ENCODE results near the gene GALNT2. TPM values are rescaled to one million over a fixed set of nuclear protein-coding genes. Genes with fewer than 3 reads are reported as not detected.

The GALNT2 gene
- total RNA-seq, 1 donor from 2014 or later: 36.0 TPM

DNA sequence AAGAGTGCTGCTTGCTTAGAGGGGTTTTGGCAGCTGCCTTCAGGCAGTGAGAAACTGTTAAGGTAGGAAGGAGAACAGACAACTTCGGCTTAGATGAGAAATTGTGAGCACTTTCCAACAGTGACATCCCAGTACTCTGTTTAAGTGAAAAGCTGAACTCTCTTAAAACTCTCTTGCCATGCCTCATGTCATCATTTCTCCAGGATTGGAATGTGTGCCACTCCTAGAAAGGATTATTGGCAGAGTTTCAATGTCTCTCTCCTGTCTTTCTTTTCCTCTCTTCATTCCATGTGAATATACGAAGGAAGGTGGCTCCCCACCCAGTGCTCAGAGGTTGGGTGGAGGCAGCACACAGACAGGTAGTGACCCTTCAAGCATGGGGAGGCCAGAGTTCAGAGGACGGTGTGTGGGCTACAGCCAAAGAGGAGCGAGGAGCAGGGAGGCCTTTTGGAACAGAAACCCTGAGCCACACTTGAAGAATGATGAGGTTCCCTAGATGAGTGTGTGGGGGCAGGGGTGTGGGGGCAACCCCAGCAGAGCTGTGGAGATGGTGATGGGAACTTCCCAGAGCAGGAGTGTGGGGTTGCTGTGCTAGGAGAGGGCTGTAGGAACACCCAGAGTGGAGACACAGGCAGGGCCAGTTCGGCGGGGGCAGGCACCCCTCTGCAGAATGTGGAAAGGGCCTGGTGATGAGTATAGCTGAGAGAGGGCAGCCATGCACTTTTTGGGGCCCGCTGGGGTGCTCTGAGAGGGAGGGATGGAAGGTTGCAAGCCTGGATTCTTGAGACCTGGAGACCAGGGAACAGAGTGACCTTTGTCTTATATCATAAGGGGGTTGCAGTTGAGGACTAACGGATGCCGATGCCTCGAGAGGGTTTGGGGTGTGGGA is 58.8 kb downstream of the GALNT2 start:
- Histone ChIP-seq H3K27ac (ENCODE audit: low read depth, low read length) (no peak overlapping the region), H3K4me1 (ENCODE audit: control insufficient read depth in 3 of 3, insufficient read depth in 3 of 3, low read length in 3 of 3) (peaks cover 35 to 72% (median 42%) of the 10 kb centered on the region in 3 donors), H3K27me3 (ENCODE audit: control insufficient read depth in 3 of 3, insufficient read depth in 3 of 3, low read length in 3 of 3) (no peaks in the 10 kb centered on the region), H3K9ac (ENCODE audit: low read depth in 1 of 3, low read length in 3 of 3) (no peak overlapping the region), H3K4me3 (ENCODE audit: low read length in 3 of 3) (no peak overlapping the region), H3K36me3 (ENCODE audit: control insufficient read depth in 3 of 3, insufficient read depth in 3 of 3, low read length in 3 of 3) (no peaks in the 10 kb centered on the region), H3K9me3 (ENCODE audit: control insufficient read depth in 3 of 3, low read length in 3 of 3) (no peaks in the 10 kb centered on the region)

DNA sequence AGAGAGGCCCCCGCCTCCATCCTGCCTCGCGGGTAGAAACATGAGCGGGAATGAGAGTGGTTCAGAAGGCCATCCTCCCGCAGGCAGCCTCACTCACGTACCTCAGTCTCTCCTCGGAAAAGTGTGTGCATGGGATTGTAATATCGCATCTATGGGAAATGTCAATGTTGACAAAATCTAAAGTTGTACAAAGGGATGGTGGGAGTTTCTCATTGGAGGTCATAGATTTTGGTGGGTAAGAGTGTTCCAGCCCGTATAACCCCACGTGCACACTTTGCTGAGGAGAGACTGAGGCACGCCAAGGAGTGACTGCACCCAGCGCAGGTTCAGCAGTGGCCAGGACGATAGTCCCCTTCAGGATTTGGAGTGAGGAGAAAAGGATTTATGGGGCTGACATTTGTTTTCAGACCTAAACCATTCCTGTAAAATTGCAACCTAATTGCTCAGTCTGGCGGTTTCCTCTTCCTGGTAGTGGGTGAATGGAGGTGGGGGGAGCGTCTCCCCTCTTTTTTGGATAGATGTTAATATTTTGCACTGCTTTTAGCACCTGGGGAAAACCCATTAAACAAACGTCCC is 59.6 kb downstream of the GALNT2 start:
- H3K9ac ChIP-seq (ENCODE audit: low read depth in 1 of 3, low read length in 3 of 3): no peak overlapping the region
- peaks cover 35 to 68% (median 42%) of the 10 kb centered on the region in 3 donors for H3K4me1 ChIP-seq (ENCODE audit: control insufficient read depth in 3 of 3, insufficient read depth in 3 of 3, low read length in 3 of 3)
- H3K9me3 ChIP-seq (ENCODE audit: control insufficient read depth in 3 of 3, low read length in 3 of 3): no peaks in the 10 kb centered on the region
- no peak overlapping the region for H3K27ac ChIP-seq (ENCODE audit: low read depth, low read length)
- H3K4me3 ChIP-seq (ENCODE audit: low read length in 3 of 3): no peak overlapping the region
- H3K36me3 ChIP-seq (ENCODE audit: control insufficient read depth in 3 of 3, insufficient read depth in 3 of 3, low read length in 3 of 3): no peaks in the 10 kb centered on the region
- no peaks in the 10 kb centered on the region for H3K27me3 ChIP-seq (ENCODE audit: control insufficient read depth in 3 of 3, insufficient read depth in 3 of 3, low read length in 3 of 3)

DNA sequence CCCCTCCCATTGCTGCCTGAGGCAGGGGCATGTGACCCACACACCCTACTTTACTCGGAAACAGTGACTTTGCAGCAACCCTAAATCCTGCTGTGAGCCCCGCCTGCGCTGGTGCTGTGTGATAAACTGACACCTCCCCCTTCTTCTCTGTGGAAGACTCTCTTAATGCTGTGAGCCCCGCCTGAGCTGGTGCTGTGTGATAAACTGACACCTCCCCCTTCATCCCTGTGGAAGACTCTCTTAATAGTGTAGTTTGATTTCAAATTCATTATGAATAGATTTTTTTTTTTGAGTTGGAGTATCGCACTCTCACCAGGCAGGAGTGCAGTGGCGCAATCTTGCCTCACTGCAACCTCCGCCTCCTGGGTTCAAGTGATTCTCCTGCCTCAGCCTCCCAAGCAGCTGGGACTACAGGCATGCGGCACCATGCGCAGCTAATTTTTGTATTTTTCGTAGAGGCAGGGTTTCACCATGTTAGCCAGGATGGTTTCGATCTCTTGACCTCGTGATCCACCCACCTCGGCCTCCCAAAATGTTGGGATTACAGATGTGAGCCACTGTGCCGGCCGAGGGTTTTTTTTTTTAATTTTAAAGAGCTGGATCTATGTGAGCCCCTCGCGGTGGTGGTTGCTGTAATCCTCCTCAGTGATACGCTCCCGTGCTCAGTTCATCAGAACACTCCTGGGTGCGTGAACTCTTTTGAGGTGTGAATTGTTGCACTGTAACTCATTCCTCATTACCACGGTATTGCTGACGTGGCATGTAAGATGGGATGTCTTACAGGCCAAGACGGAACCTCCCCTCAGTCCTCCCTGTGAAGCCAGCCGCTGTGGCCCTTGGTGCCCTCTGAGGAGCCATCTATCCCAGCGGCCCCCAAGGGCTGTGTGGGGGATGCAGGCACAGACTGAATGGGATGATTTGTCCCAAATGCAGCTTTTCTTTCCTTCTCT is 60.3 kb downstream of the GALNT2 start:
- no peak overlapping the region for H3K9ac ChIP-seq (ENCODE audit: low read depth in 1 of 3, low read length in 3 of 3)
- H3K36me3 ChIP-seq (ENCODE audit: control insufficient read depth in 3 of 3, insufficient read depth in 3 of 3, low read length in 3 of 3): no peaks in the 10 kb centered on the region
- no peak overlapping the region for H3K4me3 ChIP-seq (ENCODE audit: low read length in 3 of 3)
- H3K4me1 ChIP-seq (ENCODE audit: control insufficient read depth in 3 of 3, insufficient read depth in 3 of 3, low read length in 3 of 3): peaks cover 29 to 68% (median 40%) of the 10 kb centered on the region in 3 donors
- H3K27me3 ChIP-seq (ENCODE audit: control insufficient read depth in 3 of 3, insufficient read depth in 3 of 3, low read length in 3 of 3): no peaks in the 10 kb centered on the region
- no peaks in the 10 kb centered on the region for H3K9me3 ChIP-seq (ENCODE audit: control insufficient read depth in 3 of 3, low read length in 3 of 3)
- no peak overlapping the region for H3K27ac ChIP-seq (ENCODE audit: low read depth, low read length)

DNA sequence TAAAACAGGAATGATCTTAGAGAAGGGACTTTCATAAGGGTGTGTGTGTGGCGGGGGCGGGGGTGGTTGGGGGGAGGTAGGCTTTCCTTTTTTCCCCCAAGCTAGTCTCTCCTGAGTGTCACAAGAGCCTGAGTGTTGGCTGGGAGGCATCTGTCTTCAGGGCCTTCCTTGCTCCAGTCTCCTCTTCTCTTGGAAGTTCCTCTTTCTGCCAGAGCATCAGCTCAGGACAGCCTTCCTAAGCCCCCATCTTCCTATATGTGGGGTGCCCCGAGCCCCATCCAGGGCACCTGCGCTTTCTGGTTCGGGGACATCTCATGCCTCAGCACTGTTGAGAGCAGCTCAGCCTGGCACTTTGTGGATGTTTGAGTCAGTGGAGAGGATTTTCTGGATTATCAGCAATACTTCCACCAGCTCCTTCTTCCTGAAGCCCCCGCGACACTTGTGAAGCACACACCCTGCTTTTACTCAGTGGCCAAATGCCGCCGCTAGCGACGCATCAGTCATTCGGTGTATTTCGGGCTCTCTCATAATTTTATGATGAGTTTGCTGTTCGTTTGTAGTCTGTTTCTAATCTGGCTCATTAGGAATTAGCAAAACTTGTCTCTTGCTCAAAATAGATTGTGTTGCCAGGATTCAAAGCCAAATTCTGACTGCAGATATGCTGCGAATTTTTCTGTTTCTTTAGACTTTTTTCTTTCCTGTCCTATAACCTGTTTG is 61.7 kb downstream of the GALNT2 start:
- Histone ChIP-seq H3K4me3 (ENCODE audit: low read length in 3 of 3) (no peak overlapping the region), H3K9me3 (ENCODE audit: control insufficient read depth in 3 of 3, low read length in 3 of 3) (no peaks in the 10 kb centered on the region), H3K9ac (ENCODE audit: low read depth in 1 of 3, low read length in 3 of 3) (no peak overlapping the region), H3K27me3 (ENCODE audit: control insufficient read depth in 3 of 3, insufficient read depth in 3 of 3, low read length in 3 of 3) (no peaks in the 10 kb centered on the region), H3K27ac (ENCODE audit: low read depth, low read length) (no peak overlapping the region), H3K4me1 (ENCODE audit: control insufficient read depth in 3 of 3, insufficient read depth in 3 of 3, low read length in 3 of 3) (peaks cover 24 to 54% (median 30%) of the 10 kb centered on the region in 3 donors), H3K36me3 (ENCODE audit: control insufficient read depth in 3 of 3, insufficient read depth in 3 of 3, low read length in 3 of 3) (no peaks in the 10 kb centered on the region)

DNA sequence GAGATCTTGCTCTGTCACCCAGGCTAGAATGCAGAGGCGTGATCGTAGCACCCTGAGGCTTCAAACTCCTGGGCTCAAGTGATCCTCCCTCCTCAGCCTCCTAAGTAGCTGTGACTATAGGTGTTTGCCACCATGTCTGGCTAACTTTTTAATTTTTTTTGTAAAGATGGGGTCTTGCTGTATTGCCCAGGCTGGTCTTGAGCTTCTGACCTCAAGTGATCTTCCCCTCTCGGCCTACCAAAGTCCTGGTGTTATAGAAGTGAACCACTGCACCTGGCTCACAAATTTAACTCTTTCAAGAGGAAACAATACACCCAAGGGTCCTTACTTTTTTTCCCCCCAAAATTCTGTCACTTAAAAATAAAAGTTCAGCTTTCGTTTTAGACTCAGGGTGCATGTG is 62.3 kb downstream of the GALNT2 start:
- H3K36me3 ChIP-seq (ENCODE audit: control insufficient read depth in 3 of 3, insufficient read depth in 3 of 3, low read length in 3 of 3): no peaks in the 10 kb centered on the region
- peaks cover 19 to 48% (median 26%) of the 10 kb centered on the region in 3 donors for H3K4me1 ChIP-seq (ENCODE audit: control insufficient read depth in 3 of 3, insufficient read depth in 3 of 3, low read length in 3 of 3)
- H3K27me3 ChIP-seq (ENCODE audit: control insufficient read depth in 3 of 3, insufficient read depth in 3 of 3, low read length in 3 of 3): no peaks in the 10 kb centered on the region

DNA sequence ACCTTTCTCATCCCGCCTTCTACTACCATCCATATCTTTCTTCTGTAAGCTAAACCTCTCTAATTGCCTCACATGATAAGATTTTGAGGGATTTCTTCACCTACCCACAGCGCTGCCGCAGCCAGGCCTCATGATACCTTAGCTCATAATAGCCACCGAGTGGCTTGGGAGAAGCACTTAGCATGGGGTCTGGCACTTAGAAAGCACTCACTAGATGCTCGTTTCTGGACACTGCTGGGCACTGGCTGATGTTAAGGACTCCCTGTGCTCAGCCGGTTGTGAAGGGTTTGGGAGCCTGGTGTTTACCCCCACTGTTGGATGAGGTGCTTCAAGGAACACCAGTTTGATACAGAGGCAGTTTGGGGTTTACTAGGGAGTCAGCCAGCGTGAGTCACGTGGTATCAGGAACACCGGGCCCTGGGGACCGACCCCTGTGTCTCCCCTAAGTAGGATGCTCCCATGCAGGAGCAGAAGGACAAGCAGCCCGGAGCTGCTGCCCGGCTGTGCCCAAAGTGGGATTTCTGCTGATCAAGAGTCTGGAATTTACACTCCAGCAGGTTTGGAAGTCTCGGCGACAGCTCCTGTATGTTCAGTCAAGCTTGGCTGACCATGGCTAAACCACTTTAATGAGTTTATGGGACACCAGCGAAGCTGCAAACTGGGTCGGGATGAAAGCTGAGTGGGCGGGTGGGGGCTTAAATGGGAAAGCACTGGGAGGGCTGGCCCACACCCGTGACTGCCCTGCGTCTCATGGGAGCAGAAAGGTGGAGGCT is 63.3 kb downstream of the GALNT2 start:
- Histone ChIP-seq H3K9ac (ENCODE audit: low read depth in 1 of 3, low read length in 3 of 3) (peak overlapping the region in 1 of 3 donors; percentile 11), H3K36me3 (ENCODE audit: control insufficient read depth in 3 of 3, insufficient read depth in 3 of 3, low read length in 3 of 3) (no peaks in the 10 kb centered on the region), H3K4me3 (ENCODE audit: low read length in 3 of 3) (no peak overlapping the region), H3K27ac (ENCODE audit: low read depth, low read length) (no peak overlapping the region), H3K4me1 (ENCODE audit: control insufficient read depth in 3 of 3, insufficient read depth in 3 of 3, low read length in 3 of 3) (peaks cover 10 to 38% (median 16%) of the 10 kb centered on the region in 3 donors), H3K9me3 (ENCODE audit: control insufficient read depth in 3 of 3, low read length in 3 of 3) (no peaks in the 10 kb centered on the region), H3K27me3 (ENCODE audit: control insufficient read depth in 3 of 3, insufficient read depth in 3 of 3, low read length in 3 of 3) (no peaks in the 10 kb centered on the region)

More for the DNA sequence above, 62.3 kb downstream of the GALNT2 start:
- no peak overlapping the region for H3K4me3 ChIP-seq (ENCODE audit: low read length in 3 of 3)
- no peaks in the 10 kb centered on the region for H3K9me3 ChIP-seq (ENCODE audit: control insufficient read depth in 3 of 3, low read length in 3 of 3)
- H3K9ac ChIP-seq (ENCODE audit: low read depth in 1 of 3, low read length in 3 of 3): no peak overlapping the region
- no peak overlapping the region for H3K27ac ChIP-seq (ENCODE audit: low read depth, low read length)

DNA sequence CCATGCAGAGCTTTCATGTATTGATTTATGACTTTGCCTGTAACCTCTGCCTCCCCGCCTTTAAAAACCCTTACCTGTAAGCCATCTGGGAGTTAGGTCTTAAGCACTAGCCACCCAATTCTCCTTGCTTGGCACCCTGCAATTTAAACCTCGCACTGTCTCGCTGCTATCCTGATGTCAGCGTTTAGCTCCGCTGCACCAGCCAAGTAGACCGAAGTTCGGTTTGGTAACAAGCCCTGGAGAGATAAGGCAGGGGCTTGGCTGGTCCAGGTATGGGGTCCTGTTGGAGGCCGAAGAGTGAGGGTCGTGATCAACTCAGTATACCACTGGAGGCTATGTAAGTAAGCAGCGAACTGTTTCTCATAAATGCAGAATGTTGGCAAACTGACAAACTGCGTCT is 64.4 kb downstream of the GALNT2 start:
- Histone ChIP-seq H3K4me3 (ENCODE audit: low read length in 3 of 3) (no peak overlapping the region), H3K9me3 (ENCODE audit: control insufficient read depth in 3 of 3, low read length in 3 of 3) (no peaks in the 10 kb centered on the region), H3K4me1 (ENCODE audit: control insufficient read depth in 3 of 3, insufficient read depth in 3 of 3, low read length in 3 of 3) (peaks cover 13 to 34% (median 16%) of the 10 kb centered on the region in 3 donors), H3K36me3 (ENCODE audit: control insufficient read depth in 3 of 3, insufficient read depth in 3 of 3, low read length in 3 of 3) (no peaks in the 10 kb centered on the region), H3K27me3 (ENCODE audit: control insufficient read depth in 3 of 3, insufficient read depth in 3 of 3, low read length in 3 of 3) (no peaks in the 10 kb centered on the region), H3K27ac (ENCODE audit: low read depth, low read length) (no peak overlapping the region), H3K9ac (ENCODE audit: low read depth in 1 of 3, low read length in 3 of 3) (no peak overlapping the region)

DNA sequence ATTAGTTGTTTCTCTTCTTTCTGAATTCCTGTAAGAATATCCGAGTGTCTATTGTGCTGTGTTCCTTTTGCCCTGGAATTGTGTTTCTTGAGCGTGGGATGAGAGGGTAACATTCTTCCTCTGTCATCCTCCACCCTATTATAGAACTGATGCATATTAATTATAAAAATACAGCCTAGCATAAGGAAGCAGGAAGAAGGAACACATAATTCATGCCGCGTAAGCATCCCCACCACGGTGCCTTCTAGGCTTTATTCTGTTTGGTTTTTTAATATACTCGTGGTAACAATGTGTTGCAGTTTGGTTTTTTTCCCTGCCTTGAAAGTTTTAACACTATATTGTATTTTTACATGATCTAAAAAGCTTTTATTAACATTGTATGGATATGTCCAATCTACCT is 65.7 kb downstream of the GALNT2 start:
- no peaks in the 10 kb centered on the region for H3K9me3 ChIP-seq (ENCODE audit: control insufficient read depth in 3 of 3, low read length in 3 of 3)
- H3K4me3 ChIP-seq (ENCODE audit: low read length in 3 of 3): no peak overlapping the region
- H3K27me3 ChIP-seq (ENCODE audit: control insufficient read depth in 3 of 3, insufficient read depth in 3 of 3, low read length in 3 of 3): no peaks in the 10 kb centered on the region
- no peaks in the 10 kb centered on the region for H3K36me3 ChIP-seq (ENCODE audit: control insufficient read depth in 3 of 3, insufficient read depth in 3 of 3, low read length in 3 of 3)
- H3K9ac ChIP-seq (ENCODE audit: low read depth in 1 of 3, low read length in 3 of 3): no peak overlapping the region
- H3K27ac ChIP-seq (ENCODE audit: low read depth, low read length): no peak overlapping the region
- peaks cover 21 to 44% (median 25%) of the 10 kb centered on the region in 3 donors for H3K4me1 ChIP-seq (ENCODE audit: control insufficient read depth in 3 of 3, insufficient read depth in 3 of 3, low read length in 3 of 3)

DNA sequence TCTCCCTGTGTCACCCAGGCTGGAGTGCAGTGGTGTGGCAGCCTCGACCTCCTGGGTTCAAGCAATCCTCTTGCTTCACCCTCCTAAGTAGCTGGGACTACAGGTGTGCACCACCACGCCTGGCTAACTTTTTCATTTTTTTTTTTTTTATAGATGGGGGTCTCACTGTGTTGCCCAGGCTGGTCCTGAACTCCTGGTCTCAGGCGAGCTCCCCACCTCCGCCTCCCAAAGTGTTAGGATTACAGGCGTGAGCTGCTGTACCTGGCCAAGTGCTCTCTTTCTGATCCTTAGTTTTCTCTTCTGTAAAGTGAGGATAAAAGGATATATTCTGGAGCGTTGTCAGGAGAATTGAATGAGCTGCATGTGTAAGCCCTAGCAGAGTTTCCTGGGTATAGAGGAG is 68.7 kb downstream of the GALNT2 start:
- Histone ChIP-seq H3K27me3 (ENCODE audit: control insufficient read depth in 3 of 3, insufficient read depth in 3 of 3, low read length in 3 of 3) (no peaks in the 10 kb centered on the region), H3K4me3 (ENCODE audit: low read length in 3 of 3) (no peak overlapping the region), H3K9me3 (ENCODE audit: control insufficient read depth in 3 of 3, low read length in 3 of 3) (no peaks in the 10 kb centered on the region), H3K9ac (ENCODE audit: low read depth in 1 of 3, low read length in 3 of 3) (no peak overlapping the region), H3K4me1 (ENCODE audit: control insufficient read depth in 3 of 3, insufficient read depth in 3 of 3, low read length in 3 of 3) (peaks cover 30 to 44% (median 37%) of the 10 kb centered on the region in 3 donors), H3K27ac (ENCODE audit: low read depth, low read length) (no peak overlapping the region), H3K36me3 (ENCODE audit: control insufficient read depth in 3 of 3, insufficient read depth in 3 of 3, low read length in 3 of 3) (no peaks in the 10 kb centered on the region)

All from skeletal muscle tissue (tissue), 4 donors.